HUES6 (cell line): ENCODE results near the gene METTL1.

Experiments
- H3K27ac ChIP-seq: 2 replicates; pipeline ENCODE4 v1.7.0; 2013; ENCODE audit warnings: low read depth, mild to moderate bottlenecking, low read length, inconsistent platforms
- H3K27me3 ChIP-seq: 2 replicates; pipeline ENCODE4 v1.6.1; 2013; ENCODE audit warnings: low read length; ENCODE audit not compliant: control insufficient read depth, insufficient read depth
- H3K36me3 ChIP-seq: 2 replicates; pipeline ENCODE4 v1.6.1; 2013; ENCODE audit warnings: low read length; ENCODE audit not compliant: control insufficient read depth, insufficient read depth
- H3K4me1 ChIP-seq: 2 replicates; pipeline ENCODE4 v1.6.1; 2013; ENCODE audit warnings: low read length; ENCODE audit not compliant: control insufficient read depth, insufficient read depth
- H3K4me3 ChIP-seq: 2 replicates; pipeline ENCODE4 v1.5.1; 2013; ENCODE audit warnings: low read depth, low read length
- H3K9ac ChIP-seq: one replicate; pipeline ENCODE4 v1.6.1; 2013; ENCODE audit warnings: mild to moderate bottlenecking, low read length
- H3K9me3 ChIP-seq: 2 replicates; pipeline ENCODE4 v1.6.1; 2013; ENCODE audit warnings: low read depth, low read length; ENCODE audit not compliant: control insufficient read depth, insufficient read depth

Gene METTL1

GRCh38 chr12:57741844-57742738 lies 29.8 kb downstream of the METTL1 start:
- Histone ChIP-seq H3K27me3 (peaks cover 68% of the 10 kb centered on the region), H3K27ac (no peak overlapping the region), H3K9ac (no peak overlapping the region)

GRCh38 chr12:57741413-57741789 lies 30.5 kb downstream of the METTL1 start:
- no peaks in the 10 kb centered on the region for H3K9me3 ChIP-seq
- peaks cover 75% of the 10 kb centered on the region for H3K27me3 ChIP-seq
- H3K4me3 ChIP-seq: no peak overlapping the region
- H3K4me1 ChIP-seq: peaks cover 15% of the 10 kb centered on the region
- H3K9ac ChIP-seq: no peak overlapping the region
- peaks cover 8% of the 10 kb centered on the region for H3K36me3 ChIP-seq
- no peak overlapping the region for H3K27ac ChIP-seq

More at GRCh38 chr12:57741844-57742738, 29.8 kb downstream of the METTL1 start:
- Histone ChIP-seq H3K4me1 (peaks cover 10% of the 10 kb centered on the region; the same call in 1 of the 2 replicates), H3K9me3 (no peaks in the 10 kb centered on the region), H3K4me3 (peak overlapping the region; percentile 25; the same call in 1 of the 2 replicates), H3K36me3 (peaks cover 15% of the 10 kb centered on the region)

GRCh38 chr12:57740656-57741412 lies 31.1 kb downstream of the METTL1 start:
- H3K4me3 ChIP-seq: no peak overlapping the region

GRCh38 chr12:57739914-57740538 lies 31.9 kb downstream of the METTL1 start:
- Histone ChIP-seq H3K4me3 (no peak overlapping the region), H3K9me3 (no peaks in the 10 kb centered on the region), H3K27ac (no peak overlapping the region), H3K27me3 (peaks cover 88% of the 10 kb centered on the region), H3K36me3 (no peaks in the 10 kb centered on the region), H3K9ac (no peak overlapping the region), H3K4me1 (peaks cover 16% of the 10 kb centered on the region)

More at GRCh38 chr12:57740656-57741412, 31.1 kb downstream of the METTL1 start:
- no peak overlapping the region for H3K27ac ChIP-seq
- peaks cover 2% of the 10 kb centered on the region; the same call in 1 of the 2 replicates for H3K36me3 ChIP-seq
- H3K4me1 ChIP-seq: peaks cover 15% of the 10 kb centered on the region
- no peaks in the 10 kb centered on the region for H3K9me3 ChIP-seq
- H3K27me3 ChIP-seq: peaks cover 80% of the 10 kb centered on the region
- H3K9ac ChIP-seq: no peak overlapping the region

- H3K4me3 ChIP-seq: peak overlapping the region; percentile 52
- peaks cover 95% of the 10 kb centered on the region for H3K27me3 ChIP-seq
- no peaks in the 10 kb centered on the region for H3K36me3 ChIP-seq
- no peak overlapping the region for H3K9ac ChIP-seq
- H3K4me1 ChIP-seq: peaks cover 16% of the 10 kb centered on the region
- no peaks in the 10 kb centered on the region for H3K9me3 ChIP-seq
- H3K27ac ChIP-seq: no peak overlapping the region
These were observed 32.5 kb downstream of the METTL1 start for GRCh38 chr12:57739387-57739786.

GRCh38 chr12:57738661-57739237 lies 33.2 kb downstream of the METTL1 start, which contains the start of gene AGAP2:
Gene AGAP2, minus strand, starts transcription at chr12:57738742. Its CDS starts 496 bp downstream, at chr12:57738246.
- H3K27ac ChIP-seq: no peak within 1 kb of the TSS
- H3K4me3 ChIP-seq: peak within 1 kb of the TSS; percentile 53
- peaks cover 95% of the 10 kb centered on the region for H3K27me3 ChIP-seq
- H3K9me3 ChIP-seq: no peaks in the 10 kb centered on the region
- peaks cover 16% of the 10 kb centered on the region for H3K4me1 ChIP-seq
- no peaks in the 10 kb centered on the region for H3K36me3 ChIP-seq
- no peak within 1 kb of the TSS for H3K9ac ChIP-seq

- peak overlapping the region; percentile 53 for H3K4me3 ChIP-seq
- no peaks in the 10 kb centered on the region for H3K9me3 ChIP-seq
- no peaks in the 10 kb centered on the region for H3K36me3 ChIP-seq
- peaks cover 99% of the 10 kb centered on the region for H3K27me3 ChIP-seq
- no peak overlapping the region for H3K9ac ChIP-seq
- peaks cover 16% of the 10 kb centered on the region for H3K4me1 ChIP-seq
- H3K27ac ChIP-seq: no peak overlapping the region
These were observed 34.1 kb downstream of the METTL1 start for GRCh38 chr12:57737467-57738460.

- Histone ChIP-seq H3K9ac (no peak overlapping the region), H3K36me3 (no peaks in the 10 kb centered on the region), H3K27ac (no peak overlapping the region), H3K27me3 (peaks cover 99% of the 10 kb centered on the region), H3K4me1 (peaks cover 16% of the 10 kb centered on the region), H3K4me3 (peak overlapping the region; percentile 53), H3K9me3 (no peaks in the 10 kb centered on the region)
These were observed 35.0 kb downstream of the METTL1 start for GRCh38 chr12:57736741-57737466.

GRCh38 chr12:57735952-57736740 lies 35.8 kb downstream of the METTL1 start:
- no peaks in the 10 kb centered on the region for H3K9me3 ChIP-seq
- H3K4me3 ChIP-seq: peak overlapping the region; percentile 53
- no peak overlapping the region for H3K9ac ChIP-seq
- peaks cover 16% of the 10 kb centered on the region for H3K4me1 ChIP-seq
- H3K27ac ChIP-seq: no peak overlapping the region
- peaks cover 99% of the 10 kb centered on the region for H3K27me3 ChIP-seq
- H3K36me3 ChIP-seq: no peaks in the 10 kb centered on the region
